Lower leg skin (tissue), 3 donors: ENCODE data around the gene HSPA12B.

Experiments
- CTCF ChIP-seq, 3 donors: fragments of 450-650 bp; IDR thresholded peaks; one replicate each; pipeline ENCODE4 v1.5.1; 2016; ENCODE audit warnings: antibody characterized with exemption in 3 of 3, mild to moderate bottlenecking in 3 of 3, moderate library complexity in 2 of 3
- POLR2A ChIP-seq, 2 donors: fragments of 450-650 bp; IDR thresholded peaks; one replicate each; pipeline ENCODE4 v1.6.1; 2016 to 2017; ENCODE audit warnings: antibody characterized with exemption in 2 of 2, mild to moderate bottlenecking in 1 of 2, moderate library complexity in 1 of 2

- TF ChIP-seq CTCF (IDR thresholded peaks at IDR 0.05) (no peak), POLR2A (IDR thresholded peaks at IDR 0.05) (no peak)
Measured at GRCh38 chr20:3727401-3728021, 5.0 kb upstream of the HSPA12B start.
